ENCODE data around the gene UBAC1. TPM values are rescaled to one million over a fixed set of nuclear protein-coding genes. Genes with fewer than 3 reads are reported as not detected.
A peak's percentile ranks its signal among the peaks of the same experiment; 100 is the strongest.

UBAC1 gene
- total and polyA plus RNA-seq, 11 donors, result 71.1 to 140 (median 100) TPM

GRCh38 chr9:135889564-135890189 lies 71.5 kb downstream of the UBAC1 start:
- Histone ChIP-seq H3K4me3 (no peak overlapping the region), H3K27me3 (no peaks in the 10 kb centered on the region), H3K4me1 (peaks cover 15 to 85% (median 68%) of the 10 kb centered on the region in 12 donors), H3K27ac (no peak overlapping the region), H3K9me3 (no peaks in the 10 kb centered on the region), H3K36me3 (no peaks in the 10 kb centered on the region)
- 92 to 95% (median 94%) methylated on average over 17 to 19 of the region's 19 CpGs for WGBS, 4 donors
- DNase-seq (no peak), ATAC-seq (peak in 1 of 4 donors; percentile 9)
- TF ChIP-seq, protein P1, sequence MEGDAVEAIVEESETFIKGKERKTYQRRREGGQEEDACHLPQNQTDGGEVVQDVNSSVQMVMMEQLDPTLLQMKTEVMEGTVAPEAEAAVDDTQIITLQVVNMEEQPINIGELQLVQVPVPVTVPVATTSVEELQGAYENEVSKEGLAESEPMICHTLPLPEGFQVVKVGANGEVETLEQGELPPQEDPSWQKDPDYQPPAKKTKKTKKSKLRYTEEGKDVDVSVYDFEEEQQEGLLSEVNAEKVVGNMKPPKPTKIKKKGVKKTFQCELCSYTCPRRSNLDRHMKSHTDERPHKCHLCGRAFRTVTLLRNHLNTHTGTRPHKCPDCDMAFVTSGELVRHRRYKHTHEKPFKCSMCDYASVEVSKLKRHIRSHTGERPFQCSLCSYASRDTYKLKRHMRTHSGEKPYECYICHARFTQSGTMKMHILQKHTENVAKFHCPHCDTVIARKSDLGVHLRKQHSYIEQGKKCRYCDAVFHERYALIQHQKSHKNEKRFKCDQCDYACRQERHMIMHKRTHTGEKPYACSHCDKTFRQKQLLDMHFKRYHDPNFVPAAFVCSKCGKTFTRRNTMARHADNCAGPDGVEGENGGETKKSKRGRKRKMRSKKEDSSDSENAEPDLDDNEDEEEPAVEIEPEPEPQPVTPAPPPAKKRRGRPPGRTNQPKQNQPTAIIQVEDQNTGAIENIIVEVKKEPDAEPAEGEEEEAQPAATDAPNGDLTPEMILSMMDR (IDR thresholded peaks at IDR 0.05), result no peak
- TF ChIP-seq POLR2A (IDR thresholded peaks at IDR 0.05), result no peak
- intact Hi-C loops (cut with DNase I), result no loop called here

- H3K9me3 ChIP-seq, result no peaks in the 10 kb centered on the region
- H3K27me3 ChIP-seq, result no peaks in the 10 kb centered on the region
- DNase-seq (no peak), ATAC-seq (no peak)
- WGBS, 4 donors, result 87 to 95% (median 93%) methylated on average over 11 to 13 of the region's 13 CpGs
- H3K36me3 ChIP-seq, result no peaks in the 10 kb centered on the region
- no peak overlapping the region for H3K27ac ChIP-seq
- no peak for TF ChIP-seq POLR2A (IDR thresholded peaks at IDR 0.05)
- TF ChIP-seq, protein P1 (IDR thresholded peaks at IDR 0.05), result no peak
- intact Hi-C loops (cut with DNase I), result no loop called here
- peaks cover 15 to 86% (median 71%) of the 10 kb centered on the region in 12 donors for H3K4me1 ChIP-seq
- no peak overlapping the region for H3K4me3 ChIP-seq
Observed at GRCh38 chr9:135888766-135889394, 72.3 kb downstream of the UBAC1 start.

GRCh38 chr9:135888126-135888765 lies 72.9 kb downstream of the UBAC1 start:
- Histone ChIP-seq H3K27ac (peak overlapping the region in 9 of 12 donors; percentile 11 to 82 (median 37)), H3K27me3 (no peaks in the 10 kb centered on the region), H3K4me1 (peaks cover 15 to 83% (median 69%) of the 10 kb centered on the region in 12 donors), H3K4me3 (peak overlapping the region in 1 of 12 donors; percentile 39), H3K9me3 (no peaks in the 10 kb centered on the region), H3K36me3 (no peaks in the 10 kb centered on the region)
- 78 to 91% (median 85%) methylated on average over 18 to 22 of the region's 22 CpGs for WGBS, 4 donors
- intact Hi-C loops (cut with DNase I), result no loop called here
- TF ChIP-seq POLR2A (IDR thresholded peaks at IDR 0.05), result no peak
- TF ChIP-seq, protein P1 (IDR thresholded peaks at IDR 0.05), result no peak
- no peak for DNase-seq
- no peak for ATAC-seq

DNA sequence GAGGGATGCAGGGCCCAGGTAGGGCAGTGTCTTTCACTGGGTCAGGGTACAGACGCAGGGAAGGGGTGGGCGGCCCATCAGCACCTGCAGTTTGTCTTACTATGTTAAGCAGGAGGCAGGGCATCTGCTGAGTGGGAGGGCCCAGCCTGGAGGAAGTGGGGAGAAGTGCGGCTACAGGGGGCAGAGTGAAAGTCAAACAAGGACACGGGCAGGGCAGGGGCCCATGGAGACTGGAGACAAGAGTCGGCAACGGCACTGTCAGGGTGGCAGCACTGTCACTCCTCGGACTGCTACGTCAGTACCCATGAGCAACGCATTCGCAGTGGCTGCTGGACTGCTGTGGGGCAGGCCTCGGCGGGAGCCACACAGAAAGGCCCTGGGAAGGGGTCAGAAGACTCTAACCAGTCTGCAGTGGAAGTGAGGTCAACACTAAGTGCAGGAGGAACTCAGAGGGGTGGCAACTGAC lies 73.6 kb downstream of the UBAC1 start:
- peak; percentile 7 to 62 (median 38) for ATAC-seq
- intact Hi-C loops (cut with DNase I), result no loop called here
- Histone ChIP-seq H3K36me3 (peaks cover 0 to 1% (median 0%) of the 10 kb centered on the region in 9 donors), H3K4me1 (peaks cover 15 to 76% (median 65%) of the 10 kb centered on the region in 12 donors), H3K9me3 (no peaks in the 10 kb centered on the region), H3K27me3 (no peaks in the 10 kb centered on the region), H3K27ac (peak overlapping the region in 9 of 12 donors; percentile 11 to 82 (median 37)), H3K4me3 (peak overlapping the region in 5 of 12 donors; percentile 1 to 39 (median 15))
- DNase-seq, result peak in 3 of 5 donors; percentile 29 to 40 (median 36)
- 31 to 42% (median 37%) methylated on average over 6 to 12 of the region's 12 CpGs for WGBS, 4 donors
- TF ChIP-seq, protein P1 (IDR thresholded peaks at IDR 0.05), result no peak
- TF ChIP-seq POLR2A (IDR thresholded peaks at IDR 0.05), result no peak
